Hepatocyte (in vitro differentiated cells): ENCODE measurements around the gene SOX8. TPM values are rescaled to one million over a fixed set of nuclear protein-coding genes. Genes with fewer than 3 reads are reported as not detected.
A peak's percentile ranks its signal among the peaks of the same experiment; 100 is the strongest.

Source experiments
- DNase-seq: peaks from one replicate; pipeline ENCODE4 v3.0.0-alpha.2; 2016; ENCODE audit warnings: low spot score
- H2AFZ ChIP-seq: fragments of 200-600 bp; sonication (generic); 2 replicates; pipeline ENCODE4 v1.6.0; 2016; ENCODE audit warnings: antibody characterized with exemption, mild to moderate bottlenecking
- H3K27ac ChIP-seq: fragments of 200-600 bp; sonication (generic); 2 replicates; pipeline ENCODE4 v1.5.1; 2016; ENCODE audit warnings: mild to moderate bottlenecking
- H3K27me3 ChIP-seq: fragments of 200-600 bp; sonication (generic); 2 replicates; pipeline ENCODE4 v1.6.1; 2016
- H3K36me3 ChIP-seq: fragments of 200-600 bp; sonication (generic); replicated peaks from 2 replicates; pipeline ENCODE4 v1.5.1; 2016; ENCODE audit warnings: low read depth; ENCODE audit not compliant: insufficient read depth
- H3K4me1 ChIP-seq: fragments of 200-600 bp; sonication (generic); 2 replicates; pipeline ENCODE4 v1.5.1; 2016; ENCODE audit warnings: mild to moderate bottlenecking, moderate library complexity; ENCODE audit not compliant: insufficient read depth
- H3K4me2 ChIP-seq: fragments of 200-600 bp; sonication (generic); 2 replicates; pipeline ENCODE4 v1.6.0; 2016
- H3K4me3 ChIP-seq: fragments of 200-600 bp; sonication (generic); 2 replicates; pipeline ENCODE4 v1.5.1; 2016; ENCODE audit warnings: mild to moderate bottlenecking
- H3K79me2 ChIP-seq: fragments of 200-600 bp; sonication (generic); 2 replicates; pipeline ENCODE4 v1.6.0; 2017; ENCODE audit warnings: mild to moderate bottlenecking
- H3K9me2 ChIP-seq: fragments of 200-600 bp; sonication (generic); replicated peaks from 2 replicates; pipeline ENCODE4 v1.6.0; 2017; ENCODE audit warnings: mild to moderate bottlenecking; ENCODE audit not compliant: insufficient read depth
- H3K9me3 ChIP-seq: fragments of 200-600 bp; sonication (generic); 2 replicates; pipeline ENCODE4 v1.5.1; 2016; ENCODE audit warnings: low read depth, mild to moderate bottlenecking
- H4K20me1 ChIP-seq: fragments of 200-600 bp; sonication (generic); 2 replicates; pipeline ENCODE4 v1.6.0; 2016; ENCODE audit warnings: mild to moderate bottlenecking; ENCODE audit not compliant: insufficient read depth, poor library complexity, severe bottlenecking
- EZH2 ChIP-seq: fragments of 200-600 bp; sonication (generic); IDR thresholded peaks from 2 replicates; pipeline ENCODE4 v1.6.1; 2016; ENCODE audit warnings: antibody characterized with exemption, mild to moderate bottlenecking, borderline replicate concordance
- EZH2phosphoT487 ChIP-seq: fragments of 200-600 bp; sonication (generic); IDR thresholded peaks from one replicate; pipeline ENCODE4 v1.6.1; 2018; ENCODE audit warnings: antibody characterized with exemption, mild to moderate bottlenecking, low read depth, moderate library complexity; ENCODE audit not compliant: unreplicated experiment, severe bottlenecking
- WGBS: methylation state at CpG from one replicate; pipeline ENCODE4 v1.1.6; 2016; ENCODE audit warnings: low lambda C conversion rate; ENCODE audit errors: missing lambda C conversion rate; 5-methylcytosine and 5-hydroxymethylcytosine counted together
- polyA plus RNA-seq: library from polyadenylated mRNA; unstranded; fragments of >200 nt; fragmentation: Nextera tagmentation; extraction: Ambion mirVana; gene quantifications from 2 replicates; pipeline ENCODE4 v1.2.1, GENCODE V29; 2016
- total RNA-seq: library from RNA; depleted of rRNA; stranded (reverse); fragments of >200 nt; gene quantifications from 2 replicates; pipeline ENCODE4 v1.2.3, GENCODE V29; 2014
- TF ChIP-seq, protein P1 (sequence below): fragments of 200-600 bp; sonication (generic); IDR thresholded peaks from 2 replicates; pipeline ENCODE4 v1.5.1; 2016; ENCODE audit warnings: antibody characterized with exemption, mild to moderate bottlenecking; ENCODE audit not compliant: poor library complexity

SOX8 gene
- total and polyA plus RNA-seq, 2 experiments from 2014 or later: 3.8 to 4.7 TPM

DNA sequence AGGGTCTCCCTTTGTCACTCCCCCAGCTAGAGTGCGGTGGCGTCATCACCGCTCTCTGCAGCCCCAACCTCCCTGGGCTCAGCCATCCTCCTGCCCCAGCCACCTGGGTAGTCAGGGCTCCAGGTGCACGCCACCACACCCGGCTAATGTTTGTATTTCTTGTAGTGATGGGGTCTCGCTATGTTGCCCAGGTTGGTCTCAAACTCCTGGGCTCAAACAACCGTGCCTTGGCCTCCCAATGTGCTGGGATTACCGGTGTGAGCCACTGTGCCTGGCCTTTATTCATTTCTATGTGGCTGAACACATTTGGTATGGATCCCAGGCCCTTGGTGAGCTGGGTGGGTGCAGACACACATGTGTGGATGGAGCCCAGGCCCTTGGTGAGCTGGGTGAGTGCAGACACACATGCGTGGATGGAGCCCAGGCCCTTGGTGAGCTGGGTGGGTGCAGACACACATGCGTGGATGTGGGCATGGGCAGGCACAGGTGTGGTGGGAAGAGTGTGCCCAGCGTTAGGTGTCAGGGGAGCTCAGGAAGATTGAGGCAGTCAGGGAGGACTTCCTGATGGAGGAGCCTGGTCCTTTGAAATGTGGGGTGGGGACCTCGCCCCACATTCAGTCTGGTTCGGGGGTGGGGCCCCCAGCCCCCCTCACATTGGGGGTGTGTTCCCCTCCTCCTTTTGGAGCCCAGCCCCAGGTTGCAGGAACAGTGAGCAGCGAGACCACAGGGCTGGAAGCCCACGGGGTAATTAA is 37.1 kb downstream of the SOX8 start:
- Histone ChIP-seq H3K79me2 (no peaks in the 10 kb centered on the region), H3K9me2 (no peaks in the 10 kb centered on the region), H3K4me2 (no peak overlapping the region), H3K27ac (no peak overlapping the region), H3K4me3 (no peak overlapping the region), H3K4me1 (peaks cover 5% of the 10 kb centered on the region), H2AFZ (no peak overlapping the region), H3K9me3 (no peaks in the 10 kb centered on the region), H3K36me3 (no peaks in the 10 kb centered on the region), H3K27me3 (no peaks in the 10 kb centered on the region), H4K20me1 (no peaks in the 10 kb centered on the region)
- 89% methylated on average over 15 of the region's 15 CpGs for WGBS
- TF ChIP-seq, protein P1, sequence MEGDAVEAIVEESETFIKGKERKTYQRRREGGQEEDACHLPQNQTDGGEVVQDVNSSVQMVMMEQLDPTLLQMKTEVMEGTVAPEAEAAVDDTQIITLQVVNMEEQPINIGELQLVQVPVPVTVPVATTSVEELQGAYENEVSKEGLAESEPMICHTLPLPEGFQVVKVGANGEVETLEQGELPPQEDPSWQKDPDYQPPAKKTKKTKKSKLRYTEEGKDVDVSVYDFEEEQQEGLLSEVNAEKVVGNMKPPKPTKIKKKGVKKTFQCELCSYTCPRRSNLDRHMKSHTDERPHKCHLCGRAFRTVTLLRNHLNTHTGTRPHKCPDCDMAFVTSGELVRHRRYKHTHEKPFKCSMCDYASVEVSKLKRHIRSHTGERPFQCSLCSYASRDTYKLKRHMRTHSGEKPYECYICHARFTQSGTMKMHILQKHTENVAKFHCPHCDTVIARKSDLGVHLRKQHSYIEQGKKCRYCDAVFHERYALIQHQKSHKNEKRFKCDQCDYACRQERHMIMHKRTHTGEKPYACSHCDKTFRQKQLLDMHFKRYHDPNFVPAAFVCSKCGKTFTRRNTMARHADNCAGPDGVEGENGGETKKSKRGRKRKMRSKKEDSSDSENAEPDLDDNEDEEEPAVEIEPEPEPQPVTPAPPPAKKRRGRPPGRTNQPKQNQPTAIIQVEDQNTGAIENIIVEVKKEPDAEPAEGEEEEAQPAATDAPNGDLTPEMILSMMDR: no peak
- TF ChIP-seq EZH2: no peak
- no peak for TF ChIP-seq EZH2phosphoT487
- no peak for DNase-seq

DNA sequence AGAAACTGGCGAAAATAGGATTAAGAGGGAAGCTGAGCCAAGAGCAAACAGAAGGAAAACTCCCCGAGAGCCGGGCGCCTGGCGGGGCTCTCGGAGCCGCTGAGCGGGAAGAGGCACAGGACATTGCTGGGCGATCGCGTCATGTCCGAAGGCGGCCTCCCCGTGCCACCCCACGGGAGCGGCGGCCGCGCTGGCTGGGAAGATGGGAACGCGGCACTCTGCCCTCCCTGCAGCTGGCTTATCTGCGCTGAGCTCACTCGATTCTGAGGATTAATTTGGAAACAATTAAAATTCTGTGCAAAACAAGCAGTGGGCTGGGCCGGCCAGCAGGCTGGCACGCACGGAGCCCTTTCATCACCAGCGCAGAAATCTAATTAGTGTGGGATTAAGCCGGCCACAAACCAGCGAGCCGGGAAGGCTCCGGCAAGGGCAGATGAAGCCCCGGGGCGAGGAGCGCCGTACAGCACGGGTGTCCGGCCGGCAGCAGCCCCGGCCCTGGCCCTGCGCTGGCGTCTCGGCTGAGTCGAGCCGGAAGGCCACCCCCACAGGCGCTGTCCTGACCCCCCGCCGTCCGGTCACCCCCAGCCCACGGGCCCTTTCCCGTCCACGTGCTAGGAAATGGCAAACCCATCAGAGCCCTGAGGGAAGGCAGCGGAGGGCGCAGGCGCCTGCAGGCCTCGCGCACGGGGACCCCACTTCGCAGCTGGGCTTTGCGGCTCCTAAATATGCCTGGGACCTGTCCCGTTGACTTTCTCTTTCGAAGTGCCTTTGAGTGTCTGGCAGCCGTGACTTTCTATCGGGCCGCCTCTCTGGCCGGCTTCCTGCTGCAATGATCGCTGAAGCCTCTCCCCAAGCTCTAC is 37.9 kb downstream of the SOX8 start:
- Histone ChIP-seq H3K36me3 (no peaks in the 10 kb centered on the region), H3K27me3 (no peaks in the 10 kb centered on the region), H3K9me3 (no peaks in the 10 kb centered on the region), H2AFZ (no peak overlapping the region), H3K79me2 (no peaks in the 10 kb centered on the region), H3K4me2 (peak overlapping the region; percentile 27), H3K9me2 (no peaks in the 10 kb centered on the region), H4K20me1 (no peaks in the 10 kb centered on the region), H3K27ac (no peak overlapping the region), H3K4me3 (no peak overlapping the region), H3K4me1 (peaks cover 5% of the 10 kb centered on the region)
- no peak for TF ChIP-seq EZH2phosphoT487
- TF ChIP-seq, protein P1: no peak
- no peak for TF ChIP-seq EZH2
- WGBS: 76% methylated on average over 61 of the region's 66 CpGs
- DNase-seq: no peak

DNA sequence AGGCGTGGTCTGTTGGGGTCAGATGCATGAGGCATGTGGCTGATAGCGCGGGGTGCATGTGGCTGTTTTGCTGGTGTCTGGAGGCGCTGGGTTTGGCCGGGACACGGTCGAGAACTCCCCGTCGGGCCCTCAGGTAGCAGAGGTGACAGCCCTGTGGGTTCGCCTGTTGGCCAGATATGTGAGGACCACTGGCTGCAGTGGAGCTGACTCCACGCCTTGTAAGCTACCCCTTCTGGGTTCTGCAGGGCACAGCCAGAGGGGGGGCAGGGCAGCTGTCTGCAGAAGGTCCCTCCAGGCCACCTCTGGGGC is 38.5 kb downstream of the SOX8 start:
- Histone ChIP-seq H3K27ac (no peak overlapping the region), H3K4me3 (no peak overlapping the region), H3K9me2 (no peaks in the 10 kb centered on the region), H4K20me1 (no peaks in the 10 kb centered on the region), H3K27me3 (no peaks in the 10 kb centered on the region), H2AFZ (no peak overlapping the region), H3K4me2 (no peak overlapping the region), H3K36me3 (no peaks in the 10 kb centered on the region), H3K9me3 (no peaks in the 10 kb centered on the region), H3K4me1 (peaks cover 5% of the 10 kb centered on the region), H3K79me2 (no peaks in the 10 kb centered on the region)
- TF ChIP-seq EZH2phosphoT487 (no peak), EZH2 (no peak)
- TF ChIP-seq, protein P1: no peak
- no peak for DNase-seq
- 92% methylated on average over 11 of the region's 11 CpGs for WGBS
